HEK293T (cell line): ENCODE measurements around the gene NCR3LG1.

ENCODE experiments used
- ARNT ChIP-seq: fragments of 450-650 bp; IDR thresholded peaks from 2 replicates; pipeline ENCODE4 v1.6.1; 2017; ENCODE audit warnings: mild to moderate bottlenecking
- BHLHE40 ChIP-seq: fragments of 450-650 bp; IDR thresholded peaks from 2 replicates; pipeline ENCODE4 v1.6.1; 2016; ENCODE audit warnings: mild to moderate bottlenecking, moderate library complexity, borderline replicate concordance
- CTBP1 ChIP-seq: fragments of 450-650 bp; IDR thresholded peaks from 2 replicates; pipeline ENCODE4 v1.6.1; 2016; ENCODE audit warnings: borderline replicate concordance
- ELF4 ChIP-seq: fragments of 450-650 bp; IDR thresholded peaks from 2 replicates; pipeline ENCODE4 v1.6.1; 2017; ENCODE audit warnings: antibody characterized with exemption
- FOXA1 ChIP-seq: fragments of 450-650 bp; IDR thresholded peaks from 2 replicates; pipeline ENCODE4 v1.6.1; 2016; ENCODE audit warnings: mild to moderate bottlenecking
- FOXK2 ChIP-seq: fragments of 450-650 bp; IDR thresholded peaks from 2 replicates; pipeline ENCODE4 v1.6.1; 2016; ENCODE audit warnings: mild to moderate bottlenecking
- FOXM1 ChIP-seq: fragments of 450-650 bp; IDR thresholded peaks from 2 replicates; pipeline ENCODE4 v1.6.1; 2017; ENCODE audit warnings: mild to moderate bottlenecking, borderline replicate concordance
- HDGF ChIP-seq: fragments of 450-650 bp; IDR thresholded peaks from 2 replicates; pipeline ENCODE4 v1.6.1; 2017; ENCODE audit warnings: antibody characterized with exemption, borderline replicate concordance
- L3MBTL2 ChIP-seq: fragments of 450-650 bp; conservative IDR thresholded peaks from 2 replicates; pipeline ENCODE4 v1.6.1; 2016; ENCODE audit warnings: mild to moderate bottlenecking
- LEF1 ChIP-seq: fragments of 450-650 bp; IDR thresholded peaks from 2 replicates; pipeline ENCODE4 v1.6.1; 2017; ENCODE audit warnings: mild to moderate bottlenecking, borderline replicate concordance
- SP1 ChIP-seq: fragments of 450-650 bp; IDR thresholded peaks from 2 replicates; pipeline ENCODE4 v1.6.1; 2017
- SUZ12 ChIP-seq: fragments of 450-650 bp; IDR thresholded peaks from 2 replicates; pipeline ENCODE4 v1.6.1; 2016; ENCODE audit warnings: mild to moderate bottlenecking
- ZNF384 ChIP-seq: fragments of 450-650 bp; IDR thresholded peaks from 2 replicates; pipeline ENCODE4 v1.6.1; 2016
- TF ChIP-seq, protein P1 (sequence below): fragments of 450-650 bp; IDR thresholded peaks from 2 replicates; pipeline ENCODE4 v1.6.1; 2016

DNA sequence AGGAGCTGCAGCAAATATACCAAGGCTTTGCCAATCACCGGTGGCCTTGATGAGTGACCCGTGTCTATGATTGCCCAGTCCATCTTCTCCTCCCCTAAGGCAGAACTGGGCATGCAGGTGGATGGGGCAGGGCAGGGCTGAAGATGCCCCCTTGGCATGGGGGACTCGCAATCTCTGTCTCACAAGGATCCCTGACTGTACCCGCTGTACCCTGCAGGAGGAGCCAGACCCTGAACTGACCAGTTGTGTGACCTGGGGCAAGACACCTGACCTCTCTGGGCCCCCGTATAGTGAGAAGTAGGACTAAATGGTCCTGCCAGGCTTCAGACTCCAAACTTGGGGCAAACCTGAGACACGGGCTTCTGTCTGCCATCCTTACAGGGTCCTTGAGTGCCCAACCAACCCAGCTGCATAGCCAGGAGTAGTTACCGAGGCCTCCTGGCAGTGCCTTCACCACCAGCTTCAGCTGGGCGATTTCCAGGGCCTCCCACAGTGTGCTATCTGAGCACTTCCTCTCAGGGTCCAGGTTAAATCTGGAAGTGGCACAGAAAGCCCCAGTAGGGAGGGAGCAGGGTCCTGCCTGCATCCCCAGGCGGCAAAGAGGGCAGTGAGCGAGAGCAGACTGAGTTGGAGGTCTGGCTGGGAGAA lies 43.3 kb downstream of the NCR3LG1 start:
- no peak for TF ChIP-seq BHLHE40
- no peak for TF ChIP-seq CTBP1
- TF ChIP-seq ARNT: no peak
- no peak for TF ChIP-seq FOXM1
- TF ChIP-seq HDGF: no peak
- TF ChIP-seq FOXA1: no peak
- TF ChIP-seq FOXK2: no peak
- TF ChIP-seq SUZ12: no peak
- no peak for TF ChIP-seq SP1
- TF ChIP-seq LEF1: no peak
- no peak for TF ChIP-seq L3MBTL2
- TF ChIP-seq, protein P1, sequence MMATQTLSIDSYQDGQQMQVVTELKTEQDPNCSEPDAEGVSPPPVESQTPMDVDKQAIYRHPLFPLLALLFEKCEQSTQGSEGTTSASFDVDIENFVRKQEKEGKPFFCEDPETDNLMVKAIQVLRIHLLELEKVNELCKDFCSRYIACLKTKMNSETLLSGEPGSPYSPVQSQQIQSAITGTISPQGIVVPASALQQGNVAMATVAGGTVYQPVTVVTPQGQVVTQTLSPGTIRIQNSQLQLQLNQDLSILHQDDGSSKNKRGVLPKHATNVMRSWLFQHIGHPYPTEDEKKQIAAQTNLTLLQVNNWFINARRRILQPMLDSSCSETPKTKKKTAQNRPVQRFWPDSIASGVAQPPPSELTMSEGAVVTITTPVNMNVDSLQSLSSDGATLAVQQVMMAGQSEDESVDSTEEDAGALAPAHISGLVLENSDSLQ: no peak
- TF ChIP-seq ZNF384: no peak
- no peak for TF ChIP-seq ELF4
